HK-2 (cell line): ENCODE data around the gene ZNF608.

ENCODE experiments used
- DNase-seq: peaks from one replicate; pipeline ENCODE4 v3.0.0-alpha.2; 2018; ENCODE audit not compliant: unreplicated experiment

Gene ZNF608

GRCh38 chr5:124752854-124753720, 6.6 kb upstream of the ZNF608 start:
- DNase-seq: no peak

DNA sequence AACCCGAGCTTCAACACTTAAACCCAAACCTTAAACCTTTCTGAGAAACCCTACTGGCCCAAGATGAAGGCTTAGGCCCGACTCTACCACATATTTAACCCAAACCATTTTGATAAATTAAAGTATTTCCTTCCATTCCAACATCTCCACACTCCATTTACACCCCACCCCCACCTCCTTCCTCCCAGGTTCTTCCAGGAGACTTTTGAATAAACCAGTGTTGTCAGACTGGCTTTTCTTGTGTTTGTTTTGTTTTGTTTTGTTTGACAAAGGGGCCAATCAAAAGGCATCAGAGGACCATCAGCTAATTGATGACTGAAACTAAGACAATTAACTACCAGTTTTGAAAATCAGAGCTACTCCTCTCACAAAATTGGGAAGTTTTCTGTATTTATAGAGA, 4.6 kb upstream of the ZNF608 start:
- DNase-seq: no peak

DNA sequence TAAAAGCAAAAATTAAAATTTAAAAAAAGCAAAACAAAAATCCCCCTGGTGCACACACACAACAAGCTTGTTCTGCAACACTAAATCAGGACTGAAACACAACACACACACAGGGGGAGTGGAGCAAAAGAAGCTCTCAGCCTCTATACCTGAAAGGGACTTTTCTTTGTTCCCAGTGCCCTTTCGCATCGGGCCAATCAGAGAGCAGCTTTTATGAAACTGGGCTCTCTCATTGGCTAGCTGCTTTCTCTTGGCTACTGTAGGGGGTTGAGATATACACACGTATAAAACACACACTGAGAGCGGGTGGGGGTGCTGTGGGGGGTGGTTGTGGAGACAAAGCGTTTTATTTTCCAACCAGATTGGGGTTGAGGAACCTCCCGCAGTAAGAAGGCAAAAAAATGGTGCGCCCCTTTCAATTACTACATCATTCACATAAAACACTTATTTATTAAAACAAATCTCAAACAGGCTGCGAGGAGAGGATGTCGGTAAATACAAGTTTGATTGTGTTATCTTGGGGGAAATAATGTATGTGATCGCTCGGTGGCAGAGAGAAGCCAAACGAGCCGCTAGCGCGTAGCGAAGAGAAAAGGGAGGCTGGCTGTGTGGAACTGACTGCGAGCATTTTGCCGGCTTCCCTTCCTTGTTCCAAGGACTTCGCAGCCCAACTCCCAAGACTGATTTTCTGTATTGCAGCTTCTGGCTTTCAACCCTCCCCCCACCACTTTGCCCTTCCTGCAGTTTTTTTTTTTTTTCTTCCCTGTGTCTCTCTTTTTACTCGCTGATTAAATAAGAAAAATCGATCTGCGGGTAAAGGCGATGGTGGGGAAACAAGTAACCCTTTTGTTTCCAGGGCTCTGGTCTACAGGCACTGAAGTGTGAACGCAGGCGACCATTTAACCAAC, 2.5 kb upstream of the ZNF608 start:
- DNase-seq: peak; percentile 76

DNA sequence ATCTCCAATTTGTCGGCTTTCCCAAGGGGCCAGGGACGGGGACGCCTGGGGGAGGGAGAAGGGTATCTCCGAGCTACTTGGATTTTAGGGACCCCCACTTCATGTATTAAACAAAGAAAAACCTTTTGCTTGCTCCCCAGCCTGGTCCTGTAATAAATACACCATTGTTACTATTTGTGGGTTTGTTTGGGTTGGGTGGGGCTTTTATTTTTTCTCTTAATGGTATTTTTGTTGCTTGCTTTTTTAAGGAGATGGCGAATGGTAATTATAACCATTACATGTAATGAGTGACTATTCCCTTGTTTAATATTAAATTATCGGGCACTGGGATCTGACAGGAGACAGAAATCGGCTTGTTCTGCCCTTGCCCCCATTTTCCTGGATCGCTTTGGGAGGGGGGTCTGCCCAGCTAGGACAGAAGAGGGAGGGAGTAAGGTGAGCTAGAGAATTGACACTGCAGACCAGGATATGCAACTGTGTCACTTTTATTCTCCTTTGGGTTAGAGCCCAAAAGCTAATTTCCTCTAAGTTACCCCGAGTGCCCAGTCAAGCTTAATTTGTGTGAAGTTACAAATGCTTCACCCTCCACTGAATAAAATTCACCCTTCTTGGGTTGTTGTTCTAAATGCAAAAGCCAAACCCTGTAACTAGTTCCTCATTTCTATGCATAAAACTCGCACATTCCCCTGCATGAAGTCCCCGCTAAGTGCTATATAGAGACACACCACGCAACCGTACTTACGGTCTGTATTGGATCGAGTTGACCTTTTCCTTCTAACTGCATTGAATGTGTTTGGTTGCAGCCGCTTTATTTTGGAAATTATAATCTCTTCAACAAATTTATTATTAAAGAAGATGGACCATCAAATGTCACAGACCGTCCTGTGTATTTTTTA, 1.6 kb upstream of the ZNF608 start:
- peak; percentile 16 for DNase-seq

DNA sequence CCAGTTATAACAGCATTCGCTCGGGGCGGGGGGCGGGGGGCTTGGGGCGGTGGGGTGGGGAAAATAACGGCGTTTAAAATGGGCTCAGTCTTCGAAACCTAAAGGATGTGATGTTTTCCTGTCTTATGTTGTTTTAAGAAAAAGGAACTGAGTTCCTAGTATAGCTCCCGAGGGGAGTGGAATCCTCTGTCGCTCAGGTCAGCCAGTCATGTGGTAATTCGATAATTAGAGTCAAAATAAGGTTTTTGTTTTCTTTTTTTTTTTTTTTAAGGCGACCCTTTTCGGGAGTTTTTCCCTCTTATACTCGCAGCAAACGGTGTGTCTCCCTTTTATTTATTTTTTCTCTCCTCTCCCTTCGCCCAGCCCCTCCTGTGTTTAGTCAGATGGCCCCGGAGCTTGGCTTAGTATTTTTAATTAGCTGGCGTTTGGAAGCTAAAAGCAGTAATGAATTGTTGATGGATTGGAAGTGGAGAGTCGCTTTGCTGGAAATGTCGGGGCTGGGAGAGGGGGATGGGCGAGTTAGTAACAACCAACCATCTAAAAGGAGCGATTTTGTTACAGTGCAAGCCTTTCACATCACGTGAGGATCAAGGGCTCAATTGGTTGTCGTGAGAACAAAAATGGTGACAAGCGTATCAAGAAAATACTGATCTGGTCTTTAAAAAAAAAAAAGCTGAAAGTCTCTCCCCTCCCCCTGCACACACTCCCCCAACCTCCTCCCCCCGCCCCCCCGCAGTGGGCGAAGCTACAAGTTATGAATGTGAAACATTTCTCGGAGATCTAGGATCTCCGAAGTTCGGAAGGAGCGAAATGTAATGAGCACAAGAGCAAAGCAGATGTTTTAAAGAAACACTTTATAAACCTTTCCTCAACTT, 714 bp upstream of the ZNF608 start:
- DNase-seq: no peak

GRCh38 chr5:124745007-124745927, 1.2 kb downstream of the ZNF608 start:
- DNase-seq: no peak

GRCh38 chr5:124744170-124744971, 2.1 kb downstream of the ZNF608 start:
- DNase-seq: peak; percentile 47

DNA sequence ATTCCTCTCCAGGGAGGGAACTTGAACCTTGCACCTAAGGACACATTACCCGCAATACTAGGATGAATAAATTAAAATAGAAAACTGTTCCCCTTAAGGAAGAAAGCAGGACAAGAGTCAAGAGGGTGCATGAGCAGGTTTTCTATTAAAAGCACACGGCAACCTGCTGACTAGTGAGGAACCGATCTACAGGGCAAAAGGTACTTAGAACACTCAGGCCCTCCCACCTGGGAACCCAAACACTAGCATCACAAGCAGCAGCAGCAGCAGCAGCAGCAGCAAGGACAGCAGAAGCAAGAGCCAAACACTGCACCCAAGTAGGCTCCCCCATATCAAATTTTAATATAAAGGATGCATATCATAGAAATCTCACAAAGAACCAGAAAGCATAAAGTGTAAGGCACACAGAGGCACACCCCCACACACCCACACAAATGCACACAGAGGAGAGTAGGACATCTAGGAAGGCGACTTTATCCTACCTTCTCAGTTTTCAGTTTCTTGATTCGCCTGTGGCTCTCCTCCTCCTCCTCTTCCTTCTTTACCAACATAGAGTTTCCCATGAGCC, 2.8 kb downstream of the ZNF608 start:
- no peak for DNase-seq

DNA sequence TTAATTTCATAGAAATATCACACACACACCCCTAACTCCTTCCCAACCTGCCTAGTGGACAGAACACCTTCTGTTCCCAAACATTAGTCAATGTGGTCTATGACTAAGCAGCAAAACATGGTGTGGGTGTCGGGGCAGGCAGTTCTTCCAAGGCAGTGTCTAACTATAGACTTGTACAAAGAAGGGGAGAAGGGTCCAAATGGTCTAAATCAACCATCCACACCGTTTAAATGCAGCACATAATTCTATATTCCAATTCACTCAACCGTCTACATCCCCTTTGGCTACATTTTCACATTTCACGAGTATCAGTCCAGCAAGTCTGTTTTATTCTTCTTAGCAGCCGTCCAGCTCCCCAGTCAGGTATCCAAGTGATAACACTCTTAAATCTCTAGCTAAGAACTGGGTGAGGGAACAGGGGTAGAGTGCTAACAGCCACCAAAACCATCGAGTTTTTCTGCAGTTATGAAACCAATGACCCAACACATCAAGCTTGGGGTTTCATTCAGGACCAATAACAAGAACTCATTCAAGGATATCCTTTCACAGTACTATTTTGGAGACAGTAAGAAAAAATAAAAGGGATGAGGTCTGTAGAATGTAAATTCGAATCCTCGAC, 3.3 kb downstream of the ZNF608 start:
- DNase-seq: peak; percentile 60

- DNase-seq: no peak
Measured at GRCh38 chr5:124742521-124742920, 3.9 kb downstream of the ZNF608 start.

GRCh38 chr5:124741711-124742496, 4.5 kb downstream of the ZNF608 start:
- no peak for DNase-seq

GRCh38 chr5:124740991-124741583, 5.4 kb downstream of the ZNF608 start:
- DNase-seq: no peak

DNA sequence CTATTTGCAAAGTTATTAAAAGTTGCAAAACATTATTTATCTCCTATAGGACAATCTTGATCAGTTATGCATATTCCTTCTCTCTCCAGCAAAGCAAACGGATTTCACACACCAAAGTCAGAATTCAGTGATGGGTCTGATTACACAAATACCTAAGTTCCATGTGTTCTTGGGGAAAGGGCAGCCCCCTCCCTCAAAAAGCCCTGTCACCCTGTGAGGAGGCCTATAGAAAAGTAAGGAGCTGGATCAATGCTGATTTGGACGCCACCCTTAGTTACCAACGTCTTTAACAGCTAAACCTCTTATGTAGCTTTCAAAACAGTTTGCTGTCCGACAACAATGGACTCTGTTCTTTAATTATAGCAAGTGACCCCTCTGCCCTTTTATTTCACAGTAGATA, 6.4 kb downstream of the ZNF608 start:
- DNase-seq: no peak

DNA sequence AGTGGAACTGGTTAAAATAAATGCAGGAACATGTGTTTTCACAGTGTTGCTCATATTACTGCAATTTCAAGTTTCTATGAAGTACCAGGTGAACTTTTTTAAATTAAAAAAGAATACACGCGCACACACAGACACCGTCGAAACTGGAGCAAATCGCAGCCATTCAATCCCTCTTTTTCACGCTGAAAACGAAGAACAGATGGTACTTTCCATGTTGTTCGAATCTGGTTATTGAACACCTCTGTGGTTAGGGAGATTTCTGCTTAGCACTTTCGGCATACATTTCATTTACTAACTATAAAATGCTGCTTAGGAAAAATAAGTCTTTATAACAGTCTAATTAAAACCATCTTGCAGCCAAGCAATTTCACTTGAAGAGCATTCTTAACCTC, 6.8 kb downstream of the ZNF608 start:
- no peak for DNase-seq

DNA sequence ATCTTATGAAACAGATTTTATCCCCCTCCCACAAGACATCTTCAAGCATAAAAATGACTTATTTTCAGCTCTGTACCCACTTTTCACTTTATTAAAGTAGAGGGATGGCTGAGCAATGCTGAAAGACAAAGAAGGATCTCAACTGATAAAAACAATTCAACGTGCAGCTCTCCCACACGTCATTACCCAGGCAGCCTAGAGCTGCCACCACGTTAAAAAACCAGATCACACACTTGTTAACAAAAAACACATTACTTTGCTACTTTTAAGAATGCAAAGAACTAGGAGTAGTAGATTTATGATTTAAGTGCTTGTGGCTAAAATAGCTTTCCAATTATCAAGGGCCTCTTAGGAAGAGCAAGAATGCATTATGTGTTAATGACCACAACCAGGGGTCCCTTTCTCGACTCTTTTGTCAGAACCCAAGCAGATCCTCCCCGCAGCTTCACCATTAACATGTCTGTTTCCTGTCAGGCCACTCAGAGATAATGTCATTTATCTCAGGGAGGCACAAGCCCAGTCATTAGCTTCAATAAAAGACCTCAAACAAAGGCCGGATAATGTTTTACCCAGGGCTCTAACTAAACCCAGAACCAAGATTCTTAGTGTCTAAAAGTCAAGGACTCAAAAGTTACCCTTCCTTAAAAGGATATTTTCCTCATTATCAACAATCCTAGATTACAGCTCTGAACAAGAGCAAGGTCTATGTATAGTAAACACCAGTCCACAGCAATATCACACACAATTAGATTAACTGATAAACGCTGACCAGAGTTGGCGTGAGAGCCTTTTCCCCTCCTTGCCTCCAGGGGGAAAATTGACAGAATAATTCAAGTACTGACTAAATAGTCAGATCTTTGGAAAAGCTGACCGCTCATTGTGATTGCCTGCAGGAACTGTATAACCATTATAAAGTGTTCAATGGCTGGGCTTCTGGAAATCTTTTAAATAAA, 7.5 kb downstream of the ZNF608 start:
- no peak for DNase-seq

GRCh38 chr5:124737651-124738050, 8.8 kb downstream of the ZNF608 start:
- no peak for DNase-seq
